Hippocampal formation (tissue), 2 donors: ENCODE results near the gene MYO1D.

Source experiments
- DNase-seq, 2 donors: peaks; one replicate each; lab custom pipeline; 2025; lab: John Stamatoyannopoulos, UW

MYO1D gene

GRCh38 chr17:32487473-32488176 is 389.3 kb downstream of the MYO1D start:
- DNase-seq, result no peak

GRCh38 chr17:32486701-32487472 is 390.0 kb downstream of the MYO1D start, which contains the start of gene CDK5R1:
Gene CDK5R1 (plus strand): TSS chr17:32486993. CDS start chr17:32487621, 628 bp downstream.
- peak; percentile 72 to 79 for DNase-seq

- peak; percentile 82 to 88 for DNase-seq
These were observed 390.7 kb downstream of the MYO1D start for GRCh38 chr17:32486111-32486700.

GRCh38 chr17:32485261-32486110 is 391.4 kb downstream of the MYO1D start:
- no peak for DNase-seq

DNA sequence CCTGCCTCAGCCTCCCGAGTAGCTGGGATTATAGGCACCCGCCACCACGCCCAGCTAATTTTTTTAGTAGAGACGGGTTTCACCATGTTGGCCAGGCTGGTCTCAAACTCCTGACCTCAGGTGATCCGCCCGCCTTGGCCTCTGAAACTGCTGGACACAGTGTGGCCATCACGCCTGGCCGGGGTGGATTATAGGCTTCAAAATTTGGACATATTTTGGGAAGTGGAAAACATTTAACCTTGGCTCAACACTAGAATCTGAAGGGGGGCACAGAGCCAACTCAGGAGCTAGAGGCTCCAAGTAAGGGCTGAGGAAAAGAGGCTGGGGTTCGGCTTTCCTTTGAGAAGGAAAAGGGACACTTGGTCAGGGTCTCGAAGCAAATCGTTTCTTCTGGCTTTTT is 392.3 kb downstream of the MYO1D start:
- no peak for DNase-seq

GRCh38 chr17:32484041-32484461 is 392.9 kb downstream of the MYO1D start:
- DNase-seq, result no peak

DNA sequence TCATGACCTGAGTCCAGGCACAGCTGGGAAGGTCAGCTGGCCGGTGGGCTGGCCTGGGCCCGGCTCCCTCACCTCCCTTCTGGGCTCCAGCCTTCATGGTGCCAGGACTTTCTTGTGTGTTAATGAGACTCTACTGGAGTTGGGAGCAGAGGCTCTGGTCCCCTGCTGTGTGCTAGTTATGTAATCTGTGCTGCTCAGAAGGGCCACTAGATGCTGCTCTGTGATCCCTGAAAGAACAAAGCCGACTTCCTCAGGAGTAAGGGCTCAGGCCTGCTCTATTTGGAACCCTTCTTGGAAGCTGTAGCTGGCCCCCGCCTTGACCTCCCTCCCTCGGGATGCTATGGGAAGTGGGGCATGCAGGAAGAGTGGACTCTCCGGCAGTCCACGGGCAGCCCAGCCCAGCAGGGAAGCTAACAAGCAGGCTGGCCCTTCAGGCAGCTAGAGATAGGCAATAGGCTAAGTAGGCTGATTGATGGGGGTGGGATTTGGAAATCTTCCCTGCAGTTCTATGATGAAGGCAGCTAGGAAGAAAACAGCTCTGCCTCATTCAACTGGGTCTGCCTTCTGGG is 393.4 kb downstream of the MYO1D start:
- peak; percentile 84 to 97 for DNase-seq

DNA sequence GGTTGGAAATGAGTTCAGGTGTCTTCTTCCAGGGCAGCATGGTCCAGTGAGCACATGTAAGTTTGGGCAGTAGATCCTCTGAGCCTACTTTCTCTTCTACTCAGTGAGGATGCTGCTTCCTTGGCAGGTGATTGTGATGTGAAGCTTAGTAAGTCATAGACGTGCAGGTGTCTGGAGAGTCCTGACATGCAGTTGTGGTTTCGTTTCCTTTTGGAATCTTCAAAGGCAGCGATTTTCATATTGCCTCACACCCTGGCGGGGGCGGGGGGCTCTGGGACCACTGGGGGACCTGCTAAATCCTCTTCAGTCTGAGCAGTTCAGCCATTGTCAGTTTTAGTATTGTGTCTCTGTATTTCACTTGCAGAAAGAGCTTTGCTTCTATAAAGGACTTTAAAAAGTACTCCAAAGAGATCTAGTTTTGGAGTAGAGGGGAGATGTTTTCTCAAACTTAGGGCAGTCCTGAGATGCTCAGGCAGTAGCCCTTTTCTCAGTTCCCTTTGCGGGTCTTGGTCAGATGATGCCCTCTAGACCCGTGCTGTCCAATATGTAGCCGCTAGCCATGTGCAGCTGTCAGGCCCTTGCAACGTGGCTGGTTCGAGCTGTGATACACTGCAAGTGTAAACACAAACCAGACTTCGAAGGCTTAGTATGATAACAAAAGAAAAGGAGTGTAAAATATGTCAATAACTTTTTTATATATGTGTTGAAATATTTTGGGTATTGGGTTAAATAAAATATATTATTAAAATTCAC is 394.2 kb downstream of the MYO1D start:
- no peak for DNase-seq

DNA sequence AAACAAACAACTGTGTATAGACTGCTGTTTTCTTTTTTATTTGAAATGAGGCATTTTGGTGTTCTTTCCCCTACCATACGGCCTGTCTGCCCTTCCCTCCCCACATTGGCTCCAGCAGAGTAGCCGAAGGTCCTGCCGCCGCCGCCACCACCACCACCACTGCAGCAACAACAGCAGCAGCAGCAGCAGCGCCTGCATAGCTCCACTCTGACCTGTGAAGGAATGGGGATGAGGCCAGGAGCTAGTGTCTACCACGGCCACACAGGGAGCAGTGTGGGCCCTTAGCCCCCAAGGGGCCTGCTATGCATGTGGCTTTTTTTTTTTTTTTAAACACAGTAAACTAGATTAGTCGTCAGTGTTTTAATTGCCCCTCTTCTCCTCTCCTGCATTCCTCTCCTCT is 395.7 kb downstream of the MYO1D start:
- DNase-seq, result no peak

DNA sequence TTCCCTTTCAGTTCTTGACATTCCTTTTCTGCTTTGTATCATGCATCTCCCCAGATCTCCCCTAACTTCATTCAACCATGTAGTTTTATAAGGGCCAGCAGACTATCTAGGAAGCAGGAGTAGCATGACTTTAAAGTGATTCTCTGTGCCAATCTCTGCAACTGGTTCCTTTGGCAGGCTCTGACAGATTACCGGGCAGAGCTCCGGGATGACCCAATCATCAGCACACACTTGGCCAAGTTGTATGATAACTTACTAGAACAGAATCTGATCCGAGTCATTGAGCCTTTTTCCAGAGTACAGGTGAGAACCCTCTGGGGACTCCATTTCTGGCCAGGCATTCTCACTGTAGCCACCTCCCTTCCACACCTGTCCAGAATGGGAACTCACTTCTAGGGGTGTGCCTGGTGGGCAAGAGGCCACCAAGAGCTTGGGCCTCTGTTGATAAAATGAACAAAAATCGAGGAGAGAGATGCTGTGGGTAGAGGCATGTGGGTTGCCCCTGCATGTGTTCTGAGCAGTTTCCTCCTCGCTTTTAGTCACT is 397.8 kb downstream of the MYO1D start:
- DNase-seq, result no peak

DNA sequence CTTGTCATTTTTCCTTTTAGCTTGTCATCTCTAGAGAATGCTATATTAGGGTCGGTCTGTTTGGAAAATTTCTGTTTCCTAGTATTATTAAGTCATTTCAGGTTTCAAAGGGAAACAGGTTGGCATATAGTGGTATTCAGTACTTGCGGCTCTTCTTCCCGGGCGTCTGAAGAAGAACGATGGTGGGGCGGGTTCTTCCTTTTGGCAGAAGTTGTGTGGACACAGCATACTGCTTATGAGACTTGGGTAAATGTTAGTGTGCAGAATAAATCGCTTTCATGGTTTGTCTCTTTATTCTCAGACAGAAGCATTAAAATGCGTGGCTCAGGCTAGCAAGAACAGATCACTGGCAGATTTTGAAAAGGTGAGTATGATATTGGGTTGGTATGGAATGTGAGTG is 399.7 kb downstream of the MYO1D start:
- DNase-seq, result no peak

- DNase-seq, result no peak
These were observed 401.7 kb downstream of the MYO1D start for GRCh38 chr17:32475258-32475657.

DNA sequence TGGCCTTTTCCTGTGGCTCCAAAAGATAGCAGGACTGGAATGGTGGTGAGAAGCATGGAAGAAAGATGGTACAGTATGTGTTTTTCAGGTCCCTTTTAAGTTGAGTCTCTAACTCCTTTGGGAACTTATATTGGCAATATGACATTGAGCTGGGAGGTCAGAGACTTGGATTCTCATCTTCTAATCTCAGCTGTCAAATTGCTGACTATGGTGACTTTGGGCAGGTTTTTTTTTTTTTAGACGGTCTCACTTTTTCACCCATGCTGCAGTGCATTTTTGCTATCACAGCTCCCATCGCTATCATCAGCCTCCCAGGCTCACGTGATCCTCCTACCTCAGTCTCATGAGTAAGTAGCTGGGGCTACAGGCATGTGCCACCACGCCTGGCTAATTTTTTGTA is 405.3 kb downstream of the MYO1D start:
- DNase-seq, result no peak

- no peak for DNase-seq
These were observed 406.3 kb downstream of the MYO1D start for GRCh38 chr17:32470405-32471167.

DNA sequence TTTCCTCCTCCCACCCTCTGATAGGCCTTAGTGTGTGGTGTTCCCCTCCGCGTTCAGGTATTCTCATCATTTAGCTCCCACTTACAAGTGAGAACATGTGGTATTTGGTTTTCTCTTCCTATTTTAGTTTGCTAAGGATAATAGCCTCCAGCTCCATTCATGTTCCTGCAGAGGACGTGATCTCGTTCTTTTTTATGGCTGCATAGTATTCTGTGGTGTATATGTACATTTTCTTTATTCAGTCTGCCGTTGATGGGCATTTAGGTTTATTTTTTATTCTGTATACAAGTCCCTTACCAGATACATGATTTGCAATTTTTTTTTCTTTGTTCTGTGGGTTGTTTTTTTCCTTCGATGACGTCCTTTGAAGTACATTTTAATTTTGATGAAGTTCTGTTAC is 409.0 kb downstream of the MYO1D start:
- DNase-seq, result no peak

DNA sequence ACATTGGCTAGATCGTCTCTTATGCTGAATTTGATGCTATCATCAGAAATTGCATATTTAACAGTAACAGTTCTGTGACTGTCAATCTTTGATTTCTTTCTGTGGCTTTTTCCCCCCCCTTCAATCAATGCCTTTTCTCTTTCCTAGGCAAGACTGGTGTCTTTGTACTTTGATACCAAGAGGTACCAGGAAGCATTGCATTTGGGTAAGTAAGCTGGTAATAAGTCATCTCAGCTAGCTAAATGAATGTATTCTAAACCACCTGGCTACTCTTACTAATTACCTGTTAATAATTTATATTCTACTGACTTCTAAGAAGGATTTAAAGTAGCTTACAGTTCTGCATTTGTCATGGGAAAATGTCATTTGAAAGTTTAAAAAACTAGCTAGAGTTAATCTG is 412.6 kb downstream of the MYO1D start:
- DNase-seq, result no peak

DNA sequence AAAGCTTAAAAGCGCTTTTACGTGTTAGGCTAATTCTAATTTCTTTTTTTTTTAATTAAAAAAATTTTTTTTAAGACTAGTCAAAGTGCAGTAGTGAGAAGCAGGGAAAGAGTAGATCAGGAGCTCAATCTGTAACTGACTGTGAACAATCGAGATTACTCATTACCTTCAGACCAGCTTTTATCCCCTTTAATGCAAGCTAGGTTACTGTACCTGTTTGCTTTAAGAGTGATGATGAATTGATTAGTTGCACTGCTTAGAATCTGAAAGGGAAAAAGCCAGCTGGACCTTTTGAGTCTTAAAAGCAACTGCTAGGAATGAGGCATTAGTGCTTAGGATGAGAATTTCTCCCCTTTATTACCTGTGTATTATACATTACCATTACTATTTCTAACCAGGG is 413.6 kb downstream of the MYO1D start:
- DNase-seq, result no peak

DNA sequence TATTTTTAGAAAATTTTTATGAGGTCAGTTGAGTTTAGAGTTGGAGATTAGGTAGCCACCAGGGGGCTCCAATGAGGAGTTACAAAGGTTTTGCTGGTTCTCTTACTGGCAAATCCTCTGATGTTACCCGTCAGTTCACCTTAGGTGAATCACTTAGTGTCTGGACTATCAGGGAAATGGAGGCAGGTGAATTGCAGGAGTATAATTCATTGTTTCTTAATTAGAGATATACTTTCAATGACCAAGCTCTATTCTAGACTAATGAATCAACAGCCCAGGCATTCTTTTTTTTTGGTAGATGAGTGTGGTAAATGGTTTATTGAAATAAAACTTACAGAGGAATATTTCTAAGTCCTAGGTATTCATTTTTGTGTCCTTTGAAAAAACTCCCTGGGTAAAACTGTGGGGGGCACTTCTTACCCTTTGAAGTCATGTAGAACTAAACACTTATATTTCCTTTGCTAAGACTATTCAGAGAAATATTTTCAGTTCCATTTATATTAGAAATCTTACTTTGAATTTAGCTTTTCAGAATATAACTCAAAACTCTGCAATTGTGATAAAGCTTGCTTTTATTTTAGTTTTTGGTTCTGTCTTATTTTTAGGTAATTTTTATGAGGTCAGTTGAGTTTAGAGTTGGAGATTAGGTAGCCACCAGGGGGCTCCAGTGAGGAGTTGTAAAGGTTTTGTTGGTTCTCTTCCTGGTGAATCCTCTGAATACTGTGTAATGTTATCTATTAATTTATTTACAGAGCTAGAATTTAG is 414.9 kb downstream of the MYO1D start:
- peak; percentile 5 to 24 for DNase-seq

DNA sequence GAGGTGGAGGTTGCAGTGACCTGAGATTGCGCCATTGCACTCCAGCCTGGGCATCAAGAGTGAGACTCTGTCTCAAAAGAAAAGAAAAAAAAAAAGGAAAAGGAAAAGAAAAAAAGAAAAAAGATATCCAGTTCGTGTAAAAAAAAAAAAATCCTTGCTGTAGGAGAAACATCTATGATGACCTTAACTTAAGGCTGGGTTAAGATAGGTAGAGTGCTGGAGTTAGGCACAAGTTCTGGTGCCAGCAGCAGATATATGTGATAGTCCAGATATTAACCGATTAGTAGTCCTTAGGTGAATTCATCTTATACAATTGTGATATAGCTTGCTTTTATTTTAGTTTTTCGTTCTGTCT is 415.4 kb downstream of the MYO1D start:
- no peak for DNase-seq
